Transverse colon (tissue), 4 donors: ENCODE data around the gene LAMC2.

ENCODE experiments used
- CTCF ChIP-seq, 5 experiments: fragments of 200-600 bp in 3 of 5; fragments of 450-650 bp in 2 of 5; sonication (generic) in 3 of 5; IDR thresholded peaks; 1 replicate in 2 of 5; 2 replicates in 3 of 5; pipeline ENCODE4 v1.5.1; 2016 to 2017; ENCODE audit warnings: antibody characterized with exemption in 5 of 5, inconsistent platforms in 3 of 5, mild to moderate bottlenecking in 2 of 5, moderate library complexity in 1 of 5
- POLR2A ChIP-seq: fragments of 450-650 bp; IDR thresholded peaks from one replicate; pipeline ENCODE4 v1.6.1; 2016; ENCODE audit warnings: antibody characterized with exemption, mild to moderate bottlenecking, moderate library complexity
- POLR2AphosphoS5 ChIP-seq, 3 donors: sonication (generic); formaldehyde crosslinking; IDR thresholded peaks; one replicate each; pipeline ENCODE4 v1.6.1; 2016; ENCODE audit warnings: antibody characterized with exemption in 3 of 3

GRCh38 chr1:183239793-183240525, 53.9 kb downstream of the LAMC2 start:
- TF ChIP-seq POLR2AphosphoS5 (IDR thresholded peaks at IDR 0.05) (no peak), CTCF (IDR thresholded peaks at IDR 0.05) (no peak), POLR2A (no peak)
